H54 (cell line): ENCODE data around the gene TMEM178B.
A peak's percentile ranks its signal among the peaks of the same experiment; 100 is the strongest.

Experiments used
- DNase-seq: peaks from one replicate; pipeline ENCODE4 v3.0.0; 2011; ENCODE audit warnings: low spot score, mixed read lengths; ENCODE audit not compliant: insufficient read length
- FAIRE-seq: peaks from 3 replicates; lab custom pipeline; 2011; peaks lifted over from hg19 to GRCh38; lab: Jason Lieb, UNC
- POLR2A ChIP-seq: IDR thresholded peaks from 2 replicates; pipeline ENCODE4 v1.6.1; 2011; ENCODE audit warnings: low read depth, mild to moderate bottlenecking, low read length

The TMEM178B gene

DNA sequence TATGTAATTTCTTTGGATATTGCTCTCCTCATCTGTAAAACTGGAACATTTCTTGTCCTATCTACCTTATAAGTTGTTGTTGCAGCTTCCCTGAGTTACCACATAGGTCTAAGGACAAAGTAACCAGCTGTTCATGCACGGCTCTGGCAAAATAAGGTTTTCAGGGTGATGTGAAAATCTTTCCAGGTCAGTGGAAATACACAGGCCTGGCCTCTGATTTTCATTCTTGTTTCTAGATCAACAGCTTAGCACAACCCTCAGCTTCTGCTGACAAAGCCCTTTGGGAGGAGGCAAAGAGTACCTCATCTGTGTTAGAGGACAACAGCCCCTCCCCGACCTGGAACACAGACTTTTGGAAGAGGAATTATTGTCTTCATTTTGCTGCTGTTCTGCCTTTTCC lies 359.8 kb downstream of the TMEM178B start:
- TF ChIP-seq POLR2A = no peak
- FAIRE-seq (no peak), DNase-seq (no peak)

GRCh38 chr7:141436139-141436538 lies 362.3 kb downstream of the TMEM178B start:
- FAIRE-seq = no peak
- no peak for TF ChIP-seq POLR2A
- no peak for DNase-seq

DNA sequence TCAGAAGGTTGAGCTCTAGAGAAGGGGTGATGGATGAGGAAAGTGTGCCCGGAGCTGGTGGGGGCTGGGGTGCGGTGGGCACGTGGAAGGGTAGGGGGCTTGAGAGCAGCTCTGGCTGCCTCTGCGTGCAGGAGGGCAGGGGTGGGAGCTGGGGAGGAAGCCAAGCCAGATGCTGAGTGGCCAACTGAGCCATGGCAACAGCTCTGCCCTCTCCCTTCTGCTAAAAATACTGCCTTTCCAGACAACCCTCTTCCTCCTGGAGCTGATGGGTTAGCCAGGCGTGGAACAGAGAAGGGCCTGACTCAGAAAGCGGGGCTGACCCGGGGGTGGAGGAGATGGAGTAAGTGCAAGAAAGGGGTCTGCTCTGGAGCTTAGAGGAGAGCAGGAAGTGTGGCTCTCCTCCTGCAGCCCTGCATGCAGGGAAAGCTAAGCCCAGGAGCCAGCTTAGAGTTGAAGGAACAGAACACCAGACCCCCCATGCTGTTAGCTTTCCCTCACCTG lies 362.8 kb downstream of the TMEM178B start:
- no peak for DNase-seq
- no peak for TF ChIP-seq POLR2A
- no peak for FAIRE-seq

DNA sequence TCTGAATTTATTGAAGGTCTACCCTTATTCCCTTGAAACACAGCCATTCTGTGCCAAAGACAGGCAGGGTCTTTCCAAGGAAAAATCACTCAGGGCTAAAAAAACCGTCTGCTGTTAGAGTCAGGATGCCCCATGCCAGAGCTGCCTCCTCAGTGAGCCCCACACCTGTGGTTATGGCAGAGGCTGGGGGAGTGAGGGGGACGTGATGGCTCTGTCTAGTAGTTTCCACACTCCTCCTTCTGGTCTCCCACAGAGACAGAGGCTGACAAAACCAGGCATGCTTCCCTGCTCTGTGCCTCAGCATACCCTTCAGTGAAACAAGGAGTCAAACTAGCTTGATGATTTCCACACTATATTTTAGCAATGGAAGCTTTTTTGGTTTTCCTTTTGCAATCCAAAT lies 365.3 kb downstream of the TMEM178B start:
- no peak for FAIRE-seq
- TF ChIP-seq POLR2A = no peak
- no peak for DNase-seq

GRCh38 chr7:141439776-141440175 lies 365.9 kb downstream of the TMEM178B start:
- no peak for DNase-seq
- no peak for FAIRE-seq
- TF ChIP-seq POLR2A = no peak

DNA sequence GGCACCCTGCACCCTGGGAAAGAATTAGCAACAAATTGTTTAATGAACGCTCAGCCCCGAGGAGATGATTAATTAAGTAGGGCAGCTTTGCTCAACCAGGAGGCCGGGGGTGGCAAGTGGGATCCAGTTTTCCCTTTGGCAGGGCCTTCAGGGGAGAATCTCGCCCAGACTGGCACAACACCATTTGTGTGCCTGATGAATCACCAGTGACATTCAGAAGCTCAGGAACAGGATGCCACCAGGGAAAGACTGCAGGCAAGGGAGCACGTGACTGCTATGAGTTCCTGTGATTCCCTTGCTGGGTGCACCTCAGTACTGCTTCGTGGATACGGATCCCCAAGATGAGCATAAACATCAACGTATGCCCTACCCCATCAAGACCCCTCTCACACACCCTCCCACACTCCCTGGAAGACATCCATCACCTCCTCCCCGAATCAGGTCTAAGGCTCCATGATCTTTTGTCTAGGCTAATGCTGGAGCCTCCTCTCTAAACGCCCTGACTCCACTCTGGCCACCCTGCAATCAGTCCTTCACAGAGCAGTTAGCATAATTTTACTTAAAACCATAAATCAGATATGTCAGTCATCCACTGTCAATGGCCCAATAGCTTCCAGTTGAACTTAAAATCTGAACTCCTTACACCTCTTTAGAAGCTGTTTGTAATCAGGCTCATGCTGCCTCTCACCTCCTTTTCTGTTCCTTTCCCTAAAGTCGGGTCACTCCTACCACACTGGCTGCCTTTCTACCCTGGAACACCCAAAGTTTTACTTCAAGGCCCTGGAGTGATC lies 368.2 kb downstream of the TMEM178B start:
- DNase-seq (peak; percentile 30), FAIRE-seq (no peak)
- no peak for TF ChIP-seq POLR2A

DNA sequence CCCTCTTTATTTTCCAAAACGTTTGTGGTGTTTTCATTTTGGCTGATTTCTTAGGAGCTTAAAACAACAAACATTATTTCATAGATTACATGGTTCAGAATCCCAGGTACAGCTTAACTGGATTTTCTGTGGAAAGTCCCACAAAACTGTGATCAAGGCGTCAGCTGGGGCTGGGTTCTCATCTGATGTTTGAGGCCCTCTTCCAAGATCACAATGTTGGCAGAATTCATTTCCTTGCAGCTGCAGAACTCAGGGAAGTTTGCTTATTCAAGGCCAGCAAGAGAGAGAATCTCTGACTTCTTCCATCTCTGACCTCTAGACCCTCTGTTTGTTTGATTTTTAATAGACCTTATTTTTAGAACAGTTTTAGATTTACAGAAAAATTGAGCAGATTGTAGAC lies 368.9 kb downstream of the TMEM178B start:
- FAIRE-seq (no peak), DNase-seq (no peak)
- TF ChIP-seq POLR2A = no peak

GRCh38 chr7:141444961-141445360 lies 371.1 kb downstream of the TMEM178B start:
- no peak for FAIRE-seq
- TF ChIP-seq POLR2A = no peak
- DNase-seq = no peak

- FAIRE-seq (no peak), DNase-seq (no peak)
- TF ChIP-seq POLR2A = no peak
Measured at GRCh38 chr7:141451232-141451631, 377.4 kb downstream of the TMEM178B start.

DNA sequence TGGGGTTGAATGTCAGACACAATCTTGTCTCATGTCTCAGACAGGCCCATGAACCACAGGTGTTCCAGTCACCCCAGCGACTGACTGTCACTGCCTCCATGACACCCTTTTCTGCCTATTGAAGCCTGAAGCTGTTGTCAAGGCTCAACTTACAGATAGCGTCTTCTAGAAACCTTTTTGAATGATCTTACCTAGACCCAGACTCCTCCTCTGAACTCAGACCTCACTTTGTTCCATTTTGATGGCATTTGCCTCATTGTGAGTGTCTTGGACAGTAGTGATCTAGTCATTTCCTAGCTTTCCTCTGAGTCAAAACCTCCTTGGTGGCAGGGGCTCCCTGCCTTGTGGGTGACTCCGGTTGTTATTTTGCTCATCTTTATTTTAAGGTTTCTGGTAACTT lies 379.0 kb downstream of the TMEM178B start:
- DNase-seq = no peak
- TF ChIP-seq POLR2A = no peak
- FAIRE-seq = no peak

DNA sequence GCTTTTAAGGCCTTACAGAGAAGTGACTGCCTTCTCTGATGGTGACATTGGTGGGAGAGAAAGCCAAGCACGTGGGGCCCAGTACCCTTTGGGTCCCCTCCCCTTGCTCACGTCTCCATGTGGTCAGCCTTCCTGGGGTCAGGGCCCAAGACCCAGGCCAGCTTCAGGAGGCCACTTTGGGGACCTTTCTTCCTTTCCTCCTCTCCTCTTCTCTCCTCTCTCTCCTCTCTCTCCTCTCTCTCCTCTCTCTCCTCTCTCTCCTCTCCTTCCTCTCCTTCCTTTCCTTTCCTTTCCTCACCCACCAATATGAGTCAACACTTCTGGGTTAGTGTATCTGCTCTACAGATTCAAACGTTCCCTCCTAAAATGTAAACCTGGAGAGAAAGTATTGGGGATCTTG lies 380.5 kb downstream of the TMEM178B start:
- no peak for DNase-seq
- FAIRE-seq = no peak

GRCh38 chr7:141455723-141456122 lies 381.9 kb downstream of the TMEM178B start:
- DNase-seq (no peak), FAIRE-seq (no peak)
- no peak for TF ChIP-seq POLR2A

More for the DNA sequence above, 380.5 kb downstream of the TMEM178B start:
- no peak for TF ChIP-seq POLR2A

DNA sequence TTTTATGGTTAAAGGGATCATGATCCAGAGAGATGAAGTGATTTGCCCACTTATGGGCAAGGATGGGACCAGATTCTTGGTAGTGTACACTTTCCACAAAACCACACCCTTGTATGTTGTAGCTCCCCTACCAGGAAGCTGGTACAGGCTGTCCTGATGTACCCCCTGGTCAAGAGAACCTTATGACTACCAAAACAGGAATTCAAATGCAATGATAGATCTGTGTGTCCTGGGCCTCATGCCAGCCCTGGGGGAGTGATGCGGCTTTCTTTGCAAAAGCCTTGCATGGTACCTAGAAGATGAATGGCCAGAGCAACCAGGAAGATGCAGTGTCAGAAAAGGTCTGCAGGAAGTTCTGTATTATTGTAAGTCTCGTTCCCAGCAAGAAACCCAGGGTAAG lies 382.4 kb downstream of the TMEM178B start:
- FAIRE-seq (no peak), DNase-seq (peak; percentile 19)
- TF ChIP-seq POLR2A = no peak

DNA sequence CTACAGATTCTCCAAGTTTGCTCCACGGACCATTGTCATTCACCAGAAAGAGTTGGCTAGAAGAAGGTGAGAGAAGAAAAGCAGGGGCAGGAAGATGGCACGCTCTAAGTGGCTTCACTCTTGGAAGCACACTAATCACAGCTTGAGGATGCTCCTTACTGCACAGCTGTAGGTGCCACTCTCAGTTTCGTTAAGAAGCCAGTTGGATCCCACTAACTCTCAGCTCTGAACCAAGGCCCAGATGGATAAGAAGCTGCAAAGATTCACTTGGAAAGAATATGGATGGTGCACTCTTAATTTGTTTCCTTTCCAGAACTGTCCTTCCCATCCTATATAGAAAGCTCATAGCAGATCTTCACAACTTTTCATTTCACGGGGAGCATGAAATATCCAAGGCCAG lies 382.8 kb downstream of the TMEM178B start:
- FAIRE-seq (no peak), DNase-seq (no peak)
- TF ChIP-seq POLR2A = no peak
